ENCODE results near the gene FRS2. TPM values are rescaled to one million over a fixed set of nuclear protein-coding genes. Genes with fewer than 3 reads are reported as not detected.

FRS2 gene
- total and polyA plus RNA-seq, 10 donors = 3.4 to 51.7 (median 26.5) TPM

DNA sequence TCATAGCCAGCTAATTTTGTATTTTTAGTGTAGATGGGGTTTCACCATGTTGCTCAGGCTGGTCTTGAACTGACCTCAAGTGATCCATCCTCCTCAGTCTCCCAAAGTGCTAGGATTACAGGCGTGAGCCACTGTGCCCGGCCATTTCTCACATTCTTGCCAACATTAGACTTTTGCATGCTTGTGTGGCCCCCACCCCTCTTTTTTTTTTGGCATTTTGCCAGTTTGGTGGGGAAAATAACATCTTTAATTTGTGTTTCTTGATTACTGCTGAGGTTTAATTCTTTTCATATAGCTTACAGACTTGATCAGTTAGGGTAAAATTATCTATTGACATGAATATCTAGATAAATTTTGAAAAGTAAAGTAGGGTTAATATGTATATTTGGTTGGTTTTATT lies 118.9 kb downstream of the FRS2 start:
- no peak for DNase-seq
- no peak overlapping the region for H3K4me3 ChIP-seq
- 89 to 97% (median 95%) methylated on average over 2 of the region's 2 CpGs for WGBS, 5 donors
- peaks cover 8 to 30% (median 22%) of the 10 kb centered on the region in 6 donors for H3K4me1 ChIP-seq
- intact Hi-C loops (cut with DNase I; ENCODE audit: low total_unique reads) = no loop called here
- TF ChIP-seq, protein P1, sequence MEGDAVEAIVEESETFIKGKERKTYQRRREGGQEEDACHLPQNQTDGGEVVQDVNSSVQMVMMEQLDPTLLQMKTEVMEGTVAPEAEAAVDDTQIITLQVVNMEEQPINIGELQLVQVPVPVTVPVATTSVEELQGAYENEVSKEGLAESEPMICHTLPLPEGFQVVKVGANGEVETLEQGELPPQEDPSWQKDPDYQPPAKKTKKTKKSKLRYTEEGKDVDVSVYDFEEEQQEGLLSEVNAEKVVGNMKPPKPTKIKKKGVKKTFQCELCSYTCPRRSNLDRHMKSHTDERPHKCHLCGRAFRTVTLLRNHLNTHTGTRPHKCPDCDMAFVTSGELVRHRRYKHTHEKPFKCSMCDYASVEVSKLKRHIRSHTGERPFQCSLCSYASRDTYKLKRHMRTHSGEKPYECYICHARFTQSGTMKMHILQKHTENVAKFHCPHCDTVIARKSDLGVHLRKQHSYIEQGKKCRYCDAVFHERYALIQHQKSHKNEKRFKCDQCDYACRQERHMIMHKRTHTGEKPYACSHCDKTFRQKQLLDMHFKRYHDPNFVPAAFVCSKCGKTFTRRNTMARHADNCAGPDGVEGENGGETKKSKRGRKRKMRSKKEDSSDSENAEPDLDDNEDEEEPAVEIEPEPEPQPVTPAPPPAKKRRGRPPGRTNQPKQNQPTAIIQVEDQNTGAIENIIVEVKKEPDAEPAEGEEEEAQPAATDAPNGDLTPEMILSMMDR (IDR thresholded peaks at IDR 0.05 in 8 of 11, conservative IDR thresholded peaks at IDR 0.05 in 3 of 11) = no peak
- no peak for TF ChIP-seq POLR2A (IDR thresholded peaks at IDR 0.05)
- no peaks in the 10 kb centered on the region for H3K27me3 ChIP-seq (replicated peaks in 1 of 7)
- H3K36me3 ChIP-seq = peaks cover 0 to 79% (median 74%) of the 10 kb centered on the region in 6 donors
- H3K9me3 ChIP-seq = no peaks in the 10 kb centered on the region
- no peak overlapping the region for H3K27ac ChIP-seq

DNA sequence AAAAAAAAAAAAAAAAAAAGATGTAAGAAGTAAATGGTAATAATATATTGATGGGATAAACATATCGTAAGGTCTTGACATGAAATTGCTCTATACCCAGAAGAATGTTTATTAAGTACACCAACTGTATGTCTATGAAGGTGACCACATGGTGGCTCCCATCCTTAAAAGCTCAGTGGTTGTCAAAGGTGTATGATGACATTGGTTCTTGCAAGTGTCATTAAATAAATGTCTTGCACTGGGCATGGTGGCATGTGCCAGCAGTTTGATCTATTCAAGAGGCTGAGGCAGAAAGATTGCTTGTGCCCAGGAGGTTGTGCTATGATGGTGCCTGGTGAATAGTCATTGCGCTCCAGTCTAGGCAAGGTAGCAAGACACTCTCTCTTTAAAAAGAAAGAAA lies 125.5 kb downstream of the FRS2 start:
- Histone ChIP-seq H3K27ac (no peak overlapping the region), H3K9me3 (no peaks in the 10 kb centered on the region), H3K36me3 (peaks cover 5 to 100% (median 95%) of the 10 kb centered on the region in 6 donors), H3K4me1 (no peaks in the 10 kb centered on the region), H3K4me3 (no peak overlapping the region), H3K27me3 (replicated peaks in 1 of 7) (no peaks in the 10 kb centered on the region)
- intact Hi-C loops (cut with DNase I; ENCODE audit: low total_unique reads) = no loop called here
- no peak for TF ChIP-seq POLR2A (IDR thresholded peaks at IDR 0.05)
- TF ChIP-seq, protein P1 (IDR thresholded peaks at IDR 0.05 in 8 of 11, conservative IDR thresholded peaks at IDR 0.05 in 3 of 11) = no peak
- TF ChIP-seq POLR2AphosphoS5 (IDR thresholded peaks at IDR 0.05) = no peak
- DNase-seq = no peak
- 94 to 100% (median 98%) methylated on average over 2 of the region's 2 CpGs for WGBS, 5 donors

DNA sequence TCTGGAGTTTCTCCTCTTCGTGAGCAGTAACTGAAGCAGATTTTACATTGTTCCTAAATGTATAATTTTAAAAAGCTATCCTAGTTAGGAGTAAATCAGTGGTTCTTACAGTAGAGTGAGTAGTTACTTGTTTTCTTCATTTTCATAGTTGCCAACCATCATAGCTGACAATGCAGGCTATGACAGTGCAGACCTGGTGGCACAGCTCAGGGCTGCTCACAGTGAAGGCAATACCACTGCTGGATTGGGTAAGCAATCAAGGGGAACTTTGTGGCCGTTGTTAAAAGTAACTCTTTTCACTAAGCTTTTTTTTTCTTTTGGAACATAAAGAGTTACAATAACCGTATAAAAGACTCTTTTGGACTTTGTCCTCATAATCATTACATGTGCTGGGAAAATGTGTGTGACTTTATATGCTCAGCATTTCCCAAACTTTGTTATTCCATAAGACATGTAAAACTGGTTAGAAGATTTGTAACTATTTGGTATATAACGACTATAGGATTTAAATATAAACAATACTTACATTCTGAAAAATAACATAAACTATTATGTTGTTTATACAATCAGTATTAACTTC lies 128.1 kb downstream of the FRS2 start:
- Histone ChIP-seq H3K9me3 (peaks cover 0 to 1% (median 0%) of the 10 kb centered on the region in 8 donors), H3K36me3 (peaks cover 5 to 100% (median 96%) of the 10 kb centered on the region in 6 donors), H3K27ac (no peak overlapping the region), H3K4me3 (no peak overlapping the region), H3K27me3 (replicated peaks in 1 of 7) (no peaks in the 10 kb centered on the region), H3K4me1 (no peaks in the 10 kb centered on the region)
- no peak for DNase-seq
- intact Hi-C loops (cut with DNase I; ENCODE audit: low total_unique reads) = no loop called here
- no peak for TF ChIP-seq POLR2A (IDR thresholded peaks at IDR 0.05)
- no peak for TF ChIP-seq POLR2AphosphoS5 (IDR thresholded peaks at IDR 0.05)
- TF ChIP-seq, protein P1 (IDR thresholded peaks at IDR 0.05 in 8 of 11, conservative IDR thresholded peaks at IDR 0.05 in 3 of 11) = no peak
- WGBS, 5 donors = 62 to 85% (median 71%) methylated on average over 4 of the region's 4 CpGs

DNA sequence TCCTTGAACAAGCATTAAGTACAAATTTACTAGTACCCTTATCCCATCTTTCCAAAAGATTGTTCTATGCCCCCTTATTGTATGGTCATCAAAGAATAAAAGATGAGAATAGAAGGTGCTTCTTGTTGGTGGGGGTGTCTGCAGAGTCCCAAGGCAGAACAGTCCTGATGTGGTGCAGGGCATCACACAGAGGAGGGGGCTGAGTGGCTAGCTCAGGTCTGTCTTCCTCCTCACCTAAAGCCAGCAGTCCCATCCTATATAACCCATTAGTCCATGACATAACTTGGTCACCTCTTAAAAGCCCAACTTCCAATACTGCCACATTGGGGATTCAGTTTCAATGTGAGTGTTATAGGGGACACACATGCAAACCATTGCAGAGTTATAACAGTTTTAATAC lies 130.6 kb downstream of the FRS2 start:
- Histone ChIP-seq H3K27ac (no peak overlapping the region), H3K27me3 (replicated peaks in 1 of 7) (no peaks in the 10 kb centered on the region), H3K4me3 (no peak overlapping the region), H3K4me1 (no peaks in the 10 kb centered on the region), H3K36me3 (peaks cover 5 to 79% (median 75%) of the 10 kb centered on the region in 6 donors), H3K9me3 (peaks cover 0 to 5% (median 0%) of the 10 kb centered on the region in 8 donors)
- intact Hi-C loops (cut with DNase I; ENCODE audit: low total_unique reads) = no loop called here
- TF ChIP-seq, protein P1 (IDR thresholded peaks at IDR 0.05 in 8 of 11, conservative IDR thresholded peaks at IDR 0.05 in 3 of 11) = no peak
- TF ChIP-seq POLR2AphosphoS5 (IDR thresholded peaks at IDR 0.05) (no peak), POLR2A (IDR thresholded peaks at IDR 0.05) (no peak)
- no peak for DNase-seq

Data from spleen (tissue), 11 donors.